Measurements from ENCODE around the gene MVB12B. TPM values are rescaled to one million over a fixed set of nuclear protein-coding genes. Genes with fewer than 3 reads are reported as not detected.

MVB12B gene
- total RNA-seq, 4 donors from 2014 or later = 2.1 to 39.2 (median 22.2) TPM

GRCh38 chr9:126318858-126319257 lies 7.8 kb upstream of the MVB12B start:
- no peak for DNase-seq
- Histone ChIP-seq H3K9me3 (no peaks in the 10 kb centered on the region), H3K27ac (no peak overlapping the region), H3K4me3 (no peak overlapping the region), H3K27me3 (no peaks in the 10 kb centered on the region), H3K36me3 (no peaks in the 10 kb centered on the region), H3K4me1 (no peaks in the 10 kb centered on the region)
- intact Hi-C loops (cut with DNase I; ENCODE audit: low total_unique reads) = no loop called here
- TF ChIP-seq POLR2A (IDR thresholded peaks at IDR 0.05) (no peak), CTCF (IDR thresholded peaks at IDR 0.05) (no peak)

GRCh38 chr9:126319671-126320070 lies 7.0 kb upstream of the MVB12B start:
- H3K9me3 ChIP-seq = no peaks in the 10 kb centered on the region
- no peak overlapping the region for H3K27ac ChIP-seq
- H3K4me3 ChIP-seq = no peak overlapping the region
- no peaks in the 10 kb centered on the region for H3K27me3 ChIP-seq
- DNase-seq = no peak
- no peaks in the 10 kb centered on the region for H3K4me1 ChIP-seq
- H3K36me3 ChIP-seq = no peaks in the 10 kb centered on the region
- intact Hi-C loops (cut with DNase I; ENCODE audit: low total_unique reads) = no loop called here
- TF ChIP-seq CTCF (IDR thresholded peaks at IDR 0.05) (no peak), POLR2A (IDR thresholded peaks at IDR 0.05) (no peak)

GRCh38 chr9:126320158-126320922 lies 6.3 kb upstream of the MVB12B start:
- Histone ChIP-seq H3K4me3 (no peak overlapping the region), H3K36me3 (no peaks in the 10 kb centered on the region), H3K4me1 (no peaks in the 10 kb centered on the region), H3K27me3 (no peaks in the 10 kb centered on the region), H3K9me3 (no peaks in the 10 kb centered on the region), H3K27ac (no peak overlapping the region)
- no peak for DNase-seq
- intact Hi-C loops (cut with DNase I; ENCODE audit: low total_unique reads) = no loop called here
- TF ChIP-seq POLR2A (IDR thresholded peaks at IDR 0.05) (no peak), CTCF (IDR thresholded peaks at IDR 0.05) (no peak)

GRCh38 chr9:126321742-126322141 lies 4.9 kb upstream of the MVB12B start:
- no peak for DNase-seq
- no peaks in the 10 kb centered on the region for H3K27me3 ChIP-seq
- H3K4me3 ChIP-seq = no peak overlapping the region
- intact Hi-C loops (cut with DNase I; ENCODE audit: low total_unique reads) = no loop called here
- H3K27ac ChIP-seq = no peak overlapping the region
- no peak for TF ChIP-seq POLR2A (IDR thresholded peaks at IDR 0.05)
- TF ChIP-seq CTCF (IDR thresholded peaks at IDR 0.05) = no peak
- no peaks in the 10 kb centered on the region for H3K36me3 ChIP-seq
- peaks cover 0 to 2% of the 10 kb centered on the region in 2 donors for H3K4me1 ChIP-seq
- no peaks in the 10 kb centered on the region for H3K9me3 ChIP-seq

GRCh38 chr9:126325821-126326220 lies 808 bp upstream of the MVB12B start:
- DNase-seq = no peak
- Histone ChIP-seq H3K27me3 (no peaks in the 10 kb centered on the region), H3K9me3 (no peaks in the 10 kb centered on the region), H3K27ac (peak overlapping the region; percentile 74 to 81), H3K4me1 (peaks cover 0 to 2% of the 10 kb centered on the region in 2 donors), H3K36me3 (no peaks in the 10 kb centered on the region), H3K4me3 (peak overlapping the region; percentile 33 to 62)
- intact Hi-C loops (cut with DNase I; ENCODE audit: low total_unique reads) = no loop called here
- TF ChIP-seq CTCF (IDR thresholded peaks at IDR 0.05) = no peak
- no peak for TF ChIP-seq POLR2A (IDR thresholded peaks at IDR 0.05)
